WI38 (cell line): Measurements from ENCODE around the gene SLC49A4.

Experiments
- H3K4me3 ChIP-seq: 2 replicates; pipeline ENCODE4 v1.5.1; 2011; ENCODE audit warnings: low read depth, mild to moderate bottlenecking, control low read depth, low read length
- CTCF ChIP-seq: IDR thresholded peaks from 2 replicates; pipeline ENCODE4 v1.5.1; 2012; ENCODE audit warnings: low read depth, mild to moderate bottlenecking, control low read depth, low read length

The SLC49A4 gene

GRCh38 chr3:122787872-122788271 is 7.0 kb upstream of the SLC49A4 start:
- TF ChIP-seq CTCF: no peak
- H3K4me3 ChIP-seq: no peak overlapping the region

GRCh38 chr3:122789585-122790273 is 5.1 kb upstream of the SLC49A4 start:
- H3K4me3 ChIP-seq: no peak overlapping the region
- no peak for TF ChIP-seq CTCF

- H3K4me3 ChIP-seq: peak within 1 kb of the TSS; percentile 79
- no peak for TF ChIP-seq CTCF
Observed at GRCh38 chr3:122793568-122794416, 1.1 kb upstream of the SLC49A4 start, which contains the start of gene HSPBAP1. HSPBAP1 (minus strand) TSS chr3:122793831; CDS start chr3:122793680, 151 bp downstream.

GRCh38 chr3:122794483-122794778 is 438 bp upstream of the SLC49A4 start:
- no peak for TF ChIP-seq CTCF
- H3K4me3 ChIP-seq: peak overlapping the region; percentile 79

- peak overlapping the region; percentile 79 for H3K4me3 ChIP-seq
- no peak for TF ChIP-seq CTCF
Observed at GRCh38 chr3:122795674-122796195, 866 bp downstream of the SLC49A4 start.

- TF ChIP-seq CTCF: no peak
- no peak overlapping the region for H3K4me3 ChIP-seq
Observed at GRCh38 chr3:122797291-122797690, 2.4 kb downstream of the SLC49A4 start.

GRCh38 chr3:122799322-122799721 is 4.5 kb downstream of the SLC49A4 start:
- TF ChIP-seq CTCF: no peak

More at GRCh38 chr3:122799322-122799721, 4.5 kb downstream of the SLC49A4 start:
- H3K4me3 ChIP-seq: no peak overlapping the region
